ENCODE data around the gene COL15A1. TPM values are rescaled to one million over a fixed set of nuclear protein-coding genes. Genes with fewer than 3 reads are reported as not detected.

Gene COL15A1
- total RNA-seq, 1 donor from 2014 or later: 0.05 TPM

DNA sequence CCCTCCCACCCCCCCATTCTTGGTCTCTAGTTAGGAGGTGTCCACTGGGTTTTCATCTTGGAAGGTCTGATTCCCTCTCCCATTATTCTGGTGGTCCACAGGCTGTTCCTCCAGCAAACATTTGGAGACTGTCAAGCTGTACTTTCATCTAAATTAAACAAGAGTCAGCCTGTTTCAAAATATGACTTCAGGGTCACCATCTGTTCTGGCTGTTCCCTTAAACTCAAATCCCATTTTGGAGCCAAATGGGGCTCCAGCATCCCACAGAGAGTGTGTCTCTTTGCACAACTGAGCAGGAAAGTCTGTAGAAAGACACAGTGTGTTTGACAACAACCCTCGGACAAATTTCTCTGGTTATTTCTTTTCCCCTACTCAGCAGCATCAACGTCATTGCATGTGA is 20.5 kb downstream of the COL15A1 start:
- H3K4me3 Mint-ChIP-seq: no peak overlapping the region
- peaks cover 10% of the 10 kb centered on the region for H3K27me3 Mint-ChIP-seq
- intact Hi-C loops (cut with micrococcal nuclease): no loop called here
- no peaks in the 10 kb centered on the region for H3K36me3 Mint-ChIP-seq (ENCODE audit: low read depth)
- H3K9me3 Mint-ChIP-seq: no peaks in the 10 kb centered on the region
- DNase-seq: no peak
- H3K27ac Mint-ChIP-seq: no peak overlapping the region
- H3K4me1 Mint-ChIP-seq: no peaks in the 10 kb centered on the region

DNA sequence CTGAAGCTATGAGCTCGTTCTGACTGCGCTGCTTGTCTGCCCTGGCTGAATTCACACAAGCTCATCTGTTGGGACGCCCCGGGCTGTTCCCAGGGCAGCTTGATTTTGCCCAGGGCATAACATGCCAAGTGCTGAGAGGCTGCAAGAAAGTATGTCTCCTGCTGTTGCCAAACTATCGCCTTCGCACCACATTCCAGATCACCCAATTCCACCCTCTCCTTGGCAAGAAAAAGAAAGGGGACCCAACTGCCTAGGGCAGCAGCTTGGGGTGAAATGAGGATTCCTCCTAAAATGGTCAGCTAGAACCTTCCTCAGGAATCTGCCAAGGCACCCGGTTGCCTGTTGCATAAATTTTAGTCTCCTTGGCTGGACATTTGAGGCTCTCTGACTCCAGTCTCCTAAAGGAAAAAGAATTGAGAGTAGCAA is 21.2 kb downstream of the COL15A1 start:
- Mint-ChIP-seq H3K4me1 (no peaks in the 10 kb centered on the region), H3K27ac (no peak overlapping the region), H3K9me3 (no peaks in the 10 kb centered on the region), H3K36me3 (ENCODE audit: low read depth) (no peaks in the 10 kb centered on the region), H3K4me3 (no peak overlapping the region), H3K27me3 (peaks cover 6% of the 10 kb centered on the region)
- intact Hi-C loops (cut with micrococcal nuclease): no loop called here
- no peak for DNase-seq

DNA sequence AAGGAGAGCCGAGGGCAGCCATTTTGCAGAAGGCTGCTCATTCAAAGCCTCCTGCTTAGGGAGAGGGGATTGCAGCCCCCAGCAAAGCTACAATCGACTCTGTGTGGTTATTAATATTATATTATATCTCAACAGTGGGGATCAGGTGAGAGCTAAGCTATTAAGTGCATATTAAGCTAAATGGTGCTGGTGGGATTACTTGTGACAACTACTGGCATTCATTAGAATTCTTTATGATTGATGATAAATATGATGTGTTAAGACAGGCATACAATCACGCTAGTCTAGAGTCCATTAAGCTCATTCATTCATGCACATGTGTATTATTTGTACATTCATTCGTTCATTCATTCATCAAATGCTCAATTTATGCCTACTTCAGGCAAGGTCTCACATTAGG is 23.0 kb downstream of the COL15A1 start:
- H3K4me1 Mint-ChIP-seq: no peaks in the 10 kb centered on the region
- intact Hi-C loops (cut with micrococcal nuclease): no loop called here
- no peaks in the 10 kb centered on the region for H3K36me3 Mint-ChIP-seq (ENCODE audit: low read depth)
- H3K27me3 Mint-ChIP-seq: peaks cover 7% of the 10 kb centered on the region
- DNase-seq: no peak
- H3K27ac Mint-ChIP-seq: no peak overlapping the region
- no peak overlapping the region for H3K4me3 Mint-ChIP-seq
- H3K9me3 Mint-ChIP-seq: no peaks in the 10 kb centered on the region

DNA sequence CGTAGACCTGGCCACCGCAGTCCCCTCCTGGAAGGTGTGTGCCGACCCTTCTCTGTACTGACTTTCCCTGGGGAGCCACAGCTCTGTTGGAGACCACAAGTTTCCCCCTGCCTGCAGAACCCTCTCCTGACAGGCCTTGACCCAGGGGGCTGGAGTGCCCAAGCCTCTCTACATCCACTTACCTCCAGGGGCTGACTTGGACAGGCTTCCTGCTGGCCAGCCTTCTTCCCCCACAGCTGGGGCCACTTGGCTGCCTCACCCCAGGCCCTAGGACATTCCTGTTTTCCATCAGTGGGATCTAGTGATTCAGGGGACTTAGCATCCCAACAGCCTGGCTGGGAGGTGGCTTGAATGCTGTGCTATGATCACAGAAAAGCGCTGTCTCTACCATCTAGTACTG is 23.6 kb downstream of the COL15A1 start:
- no peaks in the 10 kb centered on the region for H3K9me3 Mint-ChIP-seq
- no peaks in the 10 kb centered on the region for H3K36me3 Mint-ChIP-seq (ENCODE audit: low read depth)
- DNase-seq: no peak
- H3K4me1 Mint-ChIP-seq: no peaks in the 10 kb centered on the region
- no peak overlapping the region for H3K4me3 Mint-ChIP-seq
- intact Hi-C loops (cut with micrococcal nuclease): no loop called here
- H3K27ac Mint-ChIP-seq: no peak overlapping the region
- peaks cover 4% of the 10 kb centered on the region for H3K27me3 Mint-ChIP-seq

DNA sequence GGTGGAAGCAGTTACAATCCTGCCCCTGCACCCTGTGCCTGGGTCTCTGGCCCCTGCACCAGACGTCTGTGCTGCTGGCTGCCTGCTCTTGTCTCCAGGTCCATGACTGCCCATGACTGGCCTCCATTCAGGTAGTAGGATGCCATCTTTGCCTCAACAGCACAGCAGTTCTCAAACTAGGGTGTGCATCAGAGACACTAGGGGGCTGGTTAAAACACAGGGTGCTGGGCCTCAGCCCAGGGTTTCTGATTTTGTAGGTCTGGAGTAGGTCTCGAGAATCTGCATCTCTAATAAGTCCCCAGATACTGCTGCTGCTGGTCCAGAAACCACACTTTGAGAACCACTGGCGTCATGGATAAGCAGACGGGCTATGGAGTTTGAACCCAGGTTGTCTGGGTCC is 24.0 kb downstream of the COL15A1 start:
- peaks cover 5% of the 10 kb centered on the region for H3K27me3 Mint-ChIP-seq
- no peaks in the 10 kb centered on the region for H3K9me3 Mint-ChIP-seq
- H3K4me3 Mint-ChIP-seq: no peak overlapping the region
- intact Hi-C loops (cut with micrococcal nuclease): no loop called here
- H3K36me3 Mint-ChIP-seq (ENCODE audit: low read depth): no peaks in the 10 kb centered on the region
- H3K27ac Mint-ChIP-seq: no peak overlapping the region
- DNase-seq: no peak
- no peaks in the 10 kb centered on the region for H3K4me1 Mint-ChIP-seq

DNA sequence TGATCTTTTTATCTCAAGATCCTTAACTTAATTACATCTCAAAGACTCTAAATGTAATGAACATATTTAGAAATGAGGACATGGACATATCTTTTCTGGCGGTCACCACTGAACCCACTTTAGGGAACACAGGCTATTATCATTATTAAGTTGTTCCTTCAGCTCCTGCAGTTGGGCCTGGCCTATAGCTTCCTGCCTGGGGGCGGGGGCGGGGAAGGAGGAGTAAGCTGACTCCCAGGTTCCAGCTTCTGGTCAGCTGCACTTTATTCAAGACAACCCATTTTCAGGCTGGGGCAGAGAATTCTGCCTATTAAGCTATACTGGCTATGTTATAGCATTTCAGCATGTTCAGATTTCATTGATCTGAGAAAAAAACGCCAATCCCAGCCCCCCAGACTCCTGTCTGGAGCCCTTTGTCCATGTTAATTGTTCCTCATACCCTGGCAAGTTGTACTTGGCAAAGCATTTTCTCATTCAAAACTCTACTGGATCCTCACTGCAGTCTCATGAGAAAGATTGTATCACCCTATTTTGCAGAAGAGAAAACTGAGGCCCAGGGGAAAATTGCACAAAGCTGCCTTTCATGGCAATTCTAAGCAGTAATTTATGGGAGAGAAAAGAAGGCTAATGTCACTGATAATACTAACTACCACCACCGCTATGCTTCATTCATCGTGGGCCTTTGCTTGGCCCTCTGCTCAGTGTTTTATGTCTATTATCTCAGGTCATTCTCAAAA is 25.1 kb downstream of the COL15A1 start:
- H3K9me3 Mint-ChIP-seq: no peaks in the 10 kb centered on the region
- intact Hi-C loops (cut with micrococcal nuclease): no loop called here
- DNase-seq: no peak
- peaks cover 13% of the 10 kb centered on the region for H3K27me3 Mint-ChIP-seq
- no peaks in the 10 kb centered on the region for H3K36me3 Mint-ChIP-seq (ENCODE audit: low read depth)
- H3K27ac Mint-ChIP-seq: no peak overlapping the region
- H3K4me3 Mint-ChIP-seq: no peak overlapping the region
- no peaks in the 10 kb centered on the region for H3K4me1 Mint-ChIP-seq

DNA sequence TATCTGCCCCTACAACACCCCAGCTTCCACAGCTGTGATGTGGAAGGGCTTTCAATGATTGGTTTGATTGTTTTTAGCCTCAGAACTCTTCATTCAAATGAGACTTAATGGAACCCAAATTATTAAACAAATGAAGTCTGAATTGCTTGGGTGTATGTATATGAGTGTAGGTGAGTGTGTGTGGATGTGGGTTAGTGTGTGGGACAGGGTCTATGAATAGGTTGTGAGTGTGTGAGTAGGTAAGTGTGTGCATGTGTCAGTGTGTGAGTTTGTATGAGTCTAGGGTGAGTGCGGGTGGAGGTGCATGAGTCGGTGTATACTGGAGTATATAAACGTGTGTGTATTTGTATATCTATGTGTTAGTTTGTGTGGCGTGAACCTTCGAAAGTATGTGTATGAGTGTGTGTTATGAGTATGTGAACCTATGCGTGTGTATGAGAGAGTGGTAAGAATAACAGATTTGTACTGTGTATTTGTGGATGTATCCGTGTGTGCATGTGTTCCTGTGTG is 26.9 kb downstream of the COL15A1 start:
- DNase-seq: no peak
- H3K36me3 Mint-ChIP-seq (ENCODE audit: low read depth): no peaks in the 10 kb centered on the region
- no peak overlapping the region for H3K27ac Mint-ChIP-seq
- peaks cover 5% of the 10 kb centered on the region for H3K4me1 Mint-ChIP-seq
- intact Hi-C loops (cut with micrococcal nuclease): no loop called here
- H3K27me3 Mint-ChIP-seq: peaks cover 16% of the 10 kb centered on the region
- no peaks in the 10 kb centered on the region for H3K9me3 Mint-ChIP-seq
- no peak overlapping the region for H3K4me3 Mint-ChIP-seq

DNA sequence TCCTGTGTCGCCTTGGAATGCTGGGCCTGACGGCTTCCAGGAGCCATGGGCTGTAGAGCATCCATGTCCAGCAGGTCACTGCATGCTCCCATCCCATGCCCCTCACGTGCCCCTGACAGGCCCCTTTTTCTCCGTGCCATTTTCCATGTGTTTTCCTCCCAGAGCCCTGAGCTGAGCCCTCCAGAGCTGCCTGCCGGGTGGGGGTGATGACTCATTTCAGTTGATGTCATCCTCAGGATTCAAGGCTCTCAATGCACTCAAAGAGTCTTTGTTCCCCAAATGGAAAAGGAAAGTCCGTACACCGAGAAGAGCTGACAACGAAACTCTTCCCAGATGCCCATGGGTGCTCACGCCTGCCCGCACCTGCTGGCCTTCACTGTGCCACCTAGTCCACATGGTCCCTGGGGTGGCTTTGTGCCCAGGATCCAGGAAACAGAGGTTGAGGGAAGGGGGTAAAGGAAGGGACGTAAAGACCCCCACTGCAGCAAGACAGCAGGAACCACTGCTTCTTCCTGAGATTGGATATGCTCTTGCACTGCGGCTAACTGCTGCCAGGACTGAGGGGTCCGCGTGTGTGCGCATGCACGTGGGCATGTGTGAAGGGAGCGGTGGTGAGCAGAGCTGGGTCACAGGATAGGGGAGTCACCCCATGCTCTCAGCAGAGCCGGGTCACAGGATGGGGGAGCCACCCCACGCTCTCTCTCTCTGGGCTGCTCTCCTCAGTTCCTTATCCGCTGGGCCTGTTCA is 27.6 kb downstream of the COL15A1 start:
- Mint-ChIP-seq H3K9me3 (no peaks in the 10 kb centered on the region), H3K27me3 (peaks cover 23% of the 10 kb centered on the region), H3K4me1 (peaks cover 6% of the 10 kb centered on the region), H3K27ac (no peak overlapping the region), H3K4me3 (no peak overlapping the region), H3K36me3 (ENCODE audit: low read depth) (no peaks in the 10 kb centered on the region)
- DNase-seq: no peak
- intact Hi-C loops (cut with micrococcal nuclease): no loop called here

DNA sequence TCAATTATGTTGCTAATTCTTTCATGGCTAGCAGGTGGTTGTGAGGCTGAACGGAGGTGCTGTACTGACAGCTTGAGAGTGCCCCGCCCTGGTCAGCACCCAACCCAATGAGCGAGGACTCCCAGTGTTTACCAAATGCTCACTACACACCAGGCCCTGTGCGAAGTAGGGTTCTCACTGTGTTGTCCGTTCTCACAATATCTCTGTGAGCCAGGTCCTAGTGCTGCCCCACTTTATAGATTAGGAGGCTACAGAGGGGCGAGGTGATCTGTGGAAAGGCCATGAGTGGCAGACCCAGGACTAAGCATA is 28.2 kb downstream of the COL15A1 start:
- peaks cover 6% of the 10 kb centered on the region for H3K4me1 Mint-ChIP-seq
- no peaks in the 10 kb centered on the region for H3K9me3 Mint-ChIP-seq
- intact Hi-C loops (cut with micrococcal nuclease): no loop called here
- no peak overlapping the region for H3K4me3 Mint-ChIP-seq
- DNase-seq: no peak
- H3K27me3 Mint-ChIP-seq: peaks cover 27% of the 10 kb centered on the region
- no peak overlapping the region for H3K27ac Mint-ChIP-seq
- H3K36me3 Mint-ChIP-seq (ENCODE audit: low read depth): no peaks in the 10 kb centered on the region

DNA sequence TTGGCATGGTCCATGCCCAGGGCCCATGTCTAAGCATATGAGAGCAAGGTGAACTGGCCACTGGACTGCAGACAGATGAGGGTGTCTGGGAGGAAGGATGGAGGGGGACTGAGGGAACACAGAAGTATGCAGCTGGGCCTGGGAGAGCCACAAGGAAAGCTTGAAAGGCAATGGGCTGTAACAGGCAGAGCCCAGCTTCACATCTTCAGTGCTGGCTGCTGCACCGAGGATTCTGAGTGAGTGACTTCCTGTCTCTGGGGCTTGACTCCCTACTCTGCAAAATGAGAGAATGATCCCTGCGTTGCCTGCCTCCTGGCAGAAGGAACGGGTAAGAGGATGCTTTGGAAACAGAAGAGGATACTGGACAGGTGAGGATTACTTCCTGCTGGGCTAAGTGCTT is 29.0 kb downstream of the COL15A1 start:
- Mint-ChIP-seq H3K27me3 (peaks cover 31% of the 10 kb centered on the region), H3K4me3 (no peak overlapping the region), H3K4me1 (peaks cover 6% of the 10 kb centered on the region), H3K36me3 (ENCODE audit: low read depth) (no peaks in the 10 kb centered on the region), H3K27ac (no peak overlapping the region), H3K9me3 (no peaks in the 10 kb centered on the region)
- DNase-seq: no peak
- intact Hi-C loops (cut with micrococcal nuclease): no loop called here

DNA sequence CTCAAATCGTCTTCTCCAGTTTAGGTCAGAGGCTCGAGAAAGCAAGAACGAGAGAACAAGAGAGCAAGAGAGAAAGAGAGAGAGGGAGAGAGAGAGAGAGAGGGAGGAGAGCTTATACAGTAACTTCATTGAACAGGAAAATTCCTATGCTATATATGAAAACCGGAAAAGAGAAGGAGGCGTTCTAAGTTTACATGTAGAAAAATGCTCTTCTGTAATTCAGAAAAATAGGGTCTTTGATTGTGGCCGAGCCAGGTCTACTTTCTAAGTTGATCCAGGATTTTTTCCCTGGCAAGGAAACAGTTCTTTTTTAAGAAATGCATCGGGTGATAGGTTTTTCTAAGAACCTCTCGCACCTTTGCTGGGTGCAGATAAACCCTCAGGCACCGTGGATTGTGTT is 29.5 kb downstream of the COL15A1 start:
- no peaks in the 10 kb centered on the region for H3K36me3 Mint-ChIP-seq (ENCODE audit: low read depth)
- peaks cover 31% of the 10 kb centered on the region for H3K27me3 Mint-ChIP-seq
- intact Hi-C loops (cut with micrococcal nuclease): no loop called here
- H3K9me3 Mint-ChIP-seq: no peaks in the 10 kb centered on the region
- peaks cover 6% of the 10 kb centered on the region for H3K4me1 Mint-ChIP-seq
- DNase-seq: no peak
- no peak overlapping the region for H3K4me3 Mint-ChIP-seq
- H3K27ac Mint-ChIP-seq: no peak overlapping the region

DNA sequence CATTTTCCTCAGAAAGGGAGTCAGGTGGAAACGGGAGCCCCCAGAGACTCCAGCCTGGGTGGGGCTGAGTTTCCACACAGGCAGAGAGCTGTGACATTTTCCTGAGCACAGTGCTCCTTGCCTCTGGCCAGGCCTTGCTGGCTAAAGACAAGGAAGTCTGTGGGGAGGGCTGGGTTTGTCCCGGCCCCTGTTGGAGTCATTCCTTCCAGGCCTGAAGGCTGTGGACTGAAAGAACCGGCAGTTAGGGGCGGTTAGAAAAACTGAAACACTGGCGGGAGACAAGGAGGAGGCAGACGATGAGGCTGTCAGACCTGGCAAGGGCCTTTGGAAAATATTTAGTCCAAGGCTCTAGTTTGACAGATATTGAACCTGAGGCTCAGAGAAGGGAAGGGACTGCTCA is 29.9 kb downstream of the COL15A1 start:
- Mint-ChIP-seq H3K27ac (no peak overlapping the region), H3K4me3 (no peak overlapping the region), H3K4me1 (peaks cover 10% of the 10 kb centered on the region), H3K9me3 (no peaks in the 10 kb centered on the region), H3K27me3 (peaks cover 33% of the 10 kb centered on the region), H3K36me3 (ENCODE audit: low read depth) (no peaks in the 10 kb centered on the region)
- DNase-seq: no peak
- intact Hi-C loops (cut with micrococcal nuclease): no loop called here

DNA sequence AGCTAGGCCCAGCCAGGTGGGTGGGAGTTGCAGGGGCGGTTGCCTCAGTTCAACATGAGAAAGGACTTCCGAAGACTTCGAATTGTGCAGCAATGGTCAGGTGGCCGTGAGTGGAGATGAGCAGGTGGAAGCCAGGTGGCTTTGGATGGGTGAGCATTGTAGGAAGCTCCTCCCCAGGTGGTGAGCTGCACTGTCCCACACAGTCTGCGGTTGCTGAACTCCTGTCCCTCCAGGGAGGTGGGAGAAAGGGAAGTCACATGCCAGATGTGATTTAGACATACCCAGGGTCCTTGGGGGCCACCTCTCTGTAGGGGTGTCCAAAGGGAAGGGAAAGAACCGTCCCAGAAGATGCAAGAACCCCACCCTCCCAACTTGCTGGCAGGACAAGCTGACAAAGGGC is 30.4 kb downstream of the COL15A1 start:
- Mint-ChIP-seq H3K9me3 (no peaks in the 10 kb centered on the region), H3K27me3 (peaks cover 33% of the 10 kb centered on the region), H3K4me1 (peaks cover 10% of the 10 kb centered on the region), H3K27ac (no peak overlapping the region), H3K4me3 (no peak overlapping the region), H3K36me3 (ENCODE audit: low read depth) (no peaks in the 10 kb centered on the region)
- DNase-seq: no peak
- intact Hi-C loops (cut with micrococcal nuclease): loop anchor here (2.0 kb wide), 1 partner anchor 25 kb away; no protein-coding TSS in a partner anchor

DNA sequence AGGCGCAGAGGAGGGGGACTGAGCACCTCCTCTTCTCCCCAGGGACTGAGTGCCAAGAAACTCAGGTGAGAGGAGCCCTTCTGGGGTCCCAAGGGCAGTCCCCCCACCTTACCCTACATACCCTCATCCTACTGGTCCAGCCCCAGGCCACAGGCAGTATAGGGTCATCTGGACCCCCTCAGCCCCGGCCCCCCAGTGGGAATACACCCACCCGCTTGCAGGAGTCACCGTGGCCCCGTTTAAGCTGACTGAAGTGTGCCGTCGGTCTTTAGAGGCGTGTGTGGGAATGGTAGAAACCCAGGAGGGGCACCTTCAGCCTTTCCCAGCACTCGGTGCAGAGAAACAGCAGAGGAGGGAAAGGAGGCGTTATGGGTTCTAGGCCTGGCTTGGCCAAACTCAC is 30.8 kb downstream of the COL15A1 start:
- H3K4me1 Mint-ChIP-seq: peaks cover 10% of the 10 kb centered on the region

More for the DNA sequence above, 30.8 kb downstream of the COL15A1 start:
- Mint-ChIP-seq H3K36me3 (ENCODE audit: low read depth) (no peaks in the 10 kb centered on the region), H3K4me3 (no peak overlapping the region), H3K9me3 (no peaks in the 10 kb centered on the region), H3K27ac (no peak overlapping the region), H3K27me3 (peaks cover 33% of the 10 kb centered on the region)
- DNase-seq: no peak
- intact Hi-C loops (cut with micrococcal nuclease): loop anchor here (2.0 kb wide), 1 partner anchor 24 kb away; no protein-coding TSS in a partner anchor

All from activated CD4-positive, alpha-beta T cell treated with anti-CD3 and anti-CD28 coated beads, Interleukin-2, amount 10 ng/mL, durations not matched to agents 24 days and 14 days (primary cell).